ENCODE results near the gene SPNS3. TPM values are rescaled to one million over a fixed set of nuclear protein-coding genes. Genes with fewer than 3 reads are reported as not detected.
A peak's percentile ranks its signal among the peaks of the same experiment; 100 is the strongest.

The SPNS3 gene
- total and polyA plus RNA-seq, 10 of the 15 experiments (the other 5 are each of a cell fraction or from before 2014, with no cell fraction given) = 0.16 to 2.6 (median 0.97) TPM

GRCh38 chr17:4412933-4413831, 20.6 kb upstream of the SPNS3 start (continued):
- TF ChIP-seq NKRF (conservative IDR thresholded peaks at IDR 0.05) (no peak), TBL1XR1 (IDR thresholded peaks at IDR 0.05; ENCODE audit: low read depth, low read length) (peak; percentile 36; the same call in 1 of the 2 replicates), NRF1 (conservative IDR thresholded peaks at IDR 0.05; ENCODE audit: low read depth, low read length) (no peak), ATF7 (IDR thresholded peaks at IDR 0.05; ENCODE audit: low read depth) (no peak), YY1 (IDR thresholded peaks at IDR 0.05; ENCODE audit: low read depth, low read length) (peak; percentile 81), MTA3 (IDR thresholded peaks at IDR 0.05; ENCODE audit: borderline replicate concordance, low read length) (no peak), ETV6 (conservative IDR thresholded peaks at IDR 0.05 in 1 of 2, IDR thresholded peaks at IDR 0.05 in 1 of 2; ENCODE audit: borderline replicate concordance in 1 of 2, low read depth in 1 of 2) (0 out of 4 replicates have a peak, but pooled peaks of 1 of the 2 experiments have one; percentile 21), SREBF2 (IDR thresholded peaks at IDR 0.05; ENCODE audit: low read length) (no peak), SMAD5 (IDR thresholded peaks at IDR 0.05; ENCODE audit: low read depth) (no peak), YBX1 (IDR thresholded peaks at IDR 0.05) (no peak), RFX5 (IDR thresholded peaks at IDR 0.05; ENCODE audit: low read depth, low read length) (no peak), CUX1 (IDR thresholded peaks at IDR 0.05; ENCODE audit: insufficient replicate concordance, low read depth, low read length) (no peak), BMI1 (IDR thresholded peaks at IDR 0.05; ENCODE audit: borderline replicate concordance) (no peak), TARDBP (IDR thresholded peaks at IDR 0.05; ENCODE audit: borderline replicate concordance) (0 out of 2 replicates have a peak, but pooled peaks have one; percentile 38), SMC3 (IDR thresholded peaks at IDR 0.05; ENCODE audit: borderline replicate concordance, low read length) (peak; percentile 99), ZBED1 (IDR thresholded peaks at IDR 0.05; ENCODE audit: borderline replicate concordance) (no peak), RELB (IDR thresholded peaks at IDR 0.05; ENCODE audit: low read depth) (0 out of 2 replicates have a peak, but pooled peaks have one; percentile 35)
